HG03565 (cell line): Measurements from ENCODE around the gene RGS16.

Experiments used
- ATAC-seq: cut with Tn5 transposase; IDR thresholded peaks from one replicate; pipeline ENCODE4 v1.9.1; 2021; ENCODE audit warnings: mild to moderate bottlenecking, moderate library complexity; ENCODE audit not compliant: unreplicated experiment

RGS16 gene

DNA sequence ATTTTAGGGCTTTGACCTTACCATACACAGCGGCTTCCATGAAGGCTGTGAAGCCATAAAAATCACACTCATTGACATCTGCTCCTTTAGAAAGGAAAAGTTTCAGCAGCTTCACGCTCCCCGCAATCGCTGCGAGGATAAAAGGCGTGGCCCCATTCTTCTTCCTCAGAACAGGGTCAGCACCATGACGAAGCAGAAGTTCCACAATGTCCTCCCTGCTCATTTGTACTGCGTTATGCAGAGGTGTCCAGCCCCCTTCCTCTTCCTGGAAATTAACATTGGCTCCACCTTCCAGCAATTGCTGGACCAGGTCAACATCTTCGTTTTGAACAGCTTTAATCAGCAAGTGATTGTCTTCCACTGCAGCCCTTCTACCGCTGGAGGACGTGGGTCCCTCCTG is 17.8 kb downstream of the RGS16 start:
- ATAC-seq: no peak

- ATAC-seq: no peak
Observed at GRCh38 chr1:182584746-182585145, 19.4 kb downstream of the RGS16 start.

DNA sequence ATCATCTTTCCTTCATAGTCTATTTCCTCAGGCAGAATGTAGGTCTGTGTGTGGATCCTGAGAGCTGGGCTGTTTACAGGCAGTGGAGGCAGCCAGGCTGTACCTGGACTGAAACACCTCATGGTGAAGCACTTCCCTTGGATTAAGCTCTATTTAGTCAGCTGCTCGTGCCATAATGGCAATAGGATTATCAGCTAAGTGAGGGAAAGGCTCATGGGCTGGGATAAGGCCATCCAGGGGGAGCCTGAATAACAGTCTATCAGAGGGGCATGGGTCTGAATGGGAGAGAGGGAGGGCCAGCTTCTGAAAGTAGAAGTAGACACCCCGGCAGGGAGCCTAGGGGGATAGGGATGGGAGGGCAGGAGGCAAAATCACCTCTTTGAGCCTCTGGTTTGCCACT is 23.5 kb downstream of the RGS16 start:
- no peak for ATAC-seq

DNA sequence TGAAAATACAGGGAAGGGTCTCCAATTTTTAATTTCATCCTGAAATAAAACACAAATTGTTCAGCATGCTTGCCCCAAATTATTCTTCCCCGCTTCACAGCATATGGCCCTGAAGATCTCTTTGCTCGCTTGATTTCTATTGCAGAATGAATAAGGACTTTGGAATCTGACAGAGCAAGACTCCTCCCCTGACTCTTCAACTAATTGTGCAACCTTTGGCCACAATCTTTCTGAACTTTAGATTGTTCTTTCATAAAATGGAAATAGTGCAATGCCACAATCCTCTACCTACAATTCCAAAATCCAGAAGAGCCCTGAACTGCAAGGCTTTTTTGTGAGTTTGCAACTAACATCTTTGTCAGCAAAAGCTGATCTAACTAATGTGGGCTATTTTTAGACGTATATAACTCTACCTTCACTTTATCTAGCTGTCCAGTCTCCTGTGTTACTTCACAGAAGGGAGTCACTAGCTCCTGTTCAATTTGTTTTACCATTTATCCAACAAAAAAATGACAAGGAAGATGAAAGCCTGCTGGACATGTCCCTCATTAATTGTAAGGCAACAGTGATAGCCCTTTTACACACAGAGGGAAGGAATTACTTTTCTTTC is 28.5 kb downstream of the RGS16 start:
- ATAC-seq: no peak

DNA sequence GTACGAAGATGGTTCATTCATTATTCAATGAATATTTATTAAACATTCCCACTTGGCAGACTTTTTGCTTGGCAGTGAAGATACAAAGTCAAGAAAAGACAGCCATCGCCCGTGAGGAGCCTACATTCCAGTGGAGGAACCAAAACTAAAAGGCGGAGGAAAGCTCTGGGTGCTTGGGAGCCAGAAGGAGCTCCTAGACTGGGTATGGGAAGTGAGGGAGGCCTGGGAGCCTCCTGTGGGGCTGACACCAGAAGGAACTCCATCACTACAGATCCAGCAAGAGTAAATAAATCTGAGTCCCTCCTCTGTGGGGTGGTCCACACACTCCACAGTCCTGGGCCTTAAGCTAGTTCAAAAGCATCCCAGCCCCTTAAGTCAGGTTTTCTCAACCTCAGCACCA is 30.0 kb downstream of the RGS16 start:
- ATAC-seq: no peak

DNA sequence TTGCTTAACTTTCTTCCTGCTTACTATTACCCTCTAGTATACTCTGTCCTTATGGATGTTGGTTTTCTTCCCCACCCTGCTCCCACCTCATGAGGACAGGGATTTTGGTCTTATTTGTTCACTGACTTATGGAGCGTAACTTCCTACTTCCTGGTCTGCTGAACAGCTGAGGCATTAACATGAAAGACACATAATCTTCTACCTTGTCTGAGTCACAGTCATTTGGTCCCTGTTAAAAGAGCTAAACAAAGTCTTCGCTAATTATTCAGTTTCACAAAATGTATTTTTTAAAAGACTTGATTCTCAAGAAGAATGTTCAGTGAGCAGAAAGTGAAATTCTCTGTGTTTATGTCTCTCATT is 33.6 kb downstream of the RGS16 start:
- ATAC-seq: no peak

DNA sequence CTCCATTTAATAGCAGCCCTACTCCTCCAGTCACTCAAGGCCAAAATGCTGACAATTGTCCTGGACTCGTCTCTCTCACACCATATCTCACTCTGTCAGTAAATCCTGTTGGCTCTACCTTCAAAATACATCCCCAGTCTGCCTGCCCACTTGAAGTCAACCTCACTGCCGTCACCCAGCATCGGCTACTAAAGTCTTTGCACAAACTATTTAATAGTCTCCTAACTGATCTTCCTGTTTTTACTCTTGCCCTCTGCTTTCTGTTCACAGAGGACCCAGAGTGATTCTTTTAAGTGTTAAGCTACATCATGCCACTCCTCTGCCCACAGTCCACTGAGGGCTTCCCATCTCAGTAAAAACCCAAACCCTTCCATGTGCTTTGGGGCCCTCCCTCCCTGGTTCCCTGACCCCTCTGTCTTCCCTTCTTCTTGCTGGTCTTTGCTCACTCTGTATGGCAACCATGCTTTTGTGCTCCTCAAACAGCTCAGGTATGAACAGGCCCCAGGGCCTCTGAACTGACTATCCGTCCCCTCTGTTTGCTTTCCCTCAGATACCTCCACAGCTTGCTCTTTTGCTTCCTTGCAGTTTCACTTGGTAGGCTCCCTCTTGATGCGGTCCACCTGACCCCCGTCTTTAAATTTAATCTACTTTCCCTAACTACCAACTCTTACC is 34.1 kb downstream of the RGS16 start:
- no peak for ATAC-seq

DNA sequence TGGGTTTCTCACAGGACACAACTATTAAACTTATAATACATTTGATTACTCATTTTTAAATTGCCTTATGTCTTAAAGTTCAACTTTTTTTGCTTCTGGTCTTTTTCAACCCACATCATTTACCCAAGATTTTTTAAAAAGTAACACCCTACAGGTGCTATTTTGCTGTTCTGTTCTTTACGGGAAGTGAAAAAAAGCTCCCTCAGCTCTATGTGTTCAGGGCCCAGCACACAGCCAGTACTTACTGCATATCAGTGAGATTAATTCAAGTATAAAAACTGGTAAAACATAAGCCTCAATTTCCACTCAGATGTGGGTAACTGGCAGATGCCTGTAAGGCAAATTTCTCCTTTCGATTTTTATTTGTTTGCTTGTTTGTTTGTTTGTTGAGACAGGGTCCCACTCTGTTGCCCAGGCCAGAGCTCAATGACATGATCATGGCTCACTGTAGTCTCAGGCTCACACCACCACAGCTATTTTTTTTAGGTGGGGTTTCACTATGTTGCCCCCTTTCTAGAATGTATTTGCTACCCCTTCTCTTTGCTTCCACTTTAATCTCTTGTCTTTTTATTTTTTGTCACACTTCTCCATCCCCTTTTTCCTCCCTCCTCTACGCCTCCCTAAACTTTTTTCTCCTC is 35.4 kb downstream of the RGS16 start:
- ATAC-seq: no peak

DNA sequence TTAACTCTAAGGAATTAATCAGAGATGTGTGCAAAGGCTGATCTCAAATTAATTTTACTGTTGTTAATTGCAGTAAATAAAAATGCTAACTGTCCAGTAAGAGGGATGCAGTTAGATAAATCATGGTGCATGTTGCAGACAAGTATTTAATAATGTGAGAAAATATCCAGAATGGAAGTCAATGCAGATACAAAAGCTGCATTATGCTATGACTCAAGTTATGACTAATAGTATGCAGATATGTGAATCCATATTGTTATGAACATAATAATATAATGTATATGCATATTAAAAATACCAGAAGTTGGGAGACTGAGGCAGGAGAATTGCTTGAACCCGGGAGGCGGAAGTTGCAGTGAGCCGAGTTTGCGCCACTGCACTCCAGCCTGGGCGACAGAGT is 36.6 kb downstream of the RGS16 start:
- no peak for ATAC-seq

GRCh38 chr1:182565537-182565936 is 38.7 kb downstream of the RGS16 start:
- no peak for ATAC-seq

GRCh38 chr1:182564406-182565004 is 39.7 kb downstream of the RGS16 start:
- no peak for ATAC-seq

DNA sequence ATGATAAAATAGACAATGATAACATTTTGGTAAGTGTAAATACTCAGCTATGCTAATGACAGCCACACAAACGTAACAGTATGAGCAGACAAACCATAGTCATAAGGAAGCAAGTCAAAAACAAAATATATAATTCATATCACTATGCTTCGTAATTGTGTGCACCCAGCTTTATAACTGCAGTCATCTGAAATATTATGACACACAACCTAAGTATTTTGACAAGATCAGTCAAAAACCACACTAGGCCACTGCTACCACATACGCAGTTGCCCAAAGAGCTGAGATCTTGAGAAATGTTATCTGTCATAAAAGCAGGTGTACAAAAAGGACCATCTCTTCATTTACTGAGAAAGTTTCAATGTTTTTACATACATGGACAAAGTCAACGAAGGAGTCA is 41.1 kb downstream of the RGS16 start:
- no peak for ATAC-seq

GRCh38 chr1:182561456-182561855 is 42.7 kb downstream of the RGS16 start:
- ATAC-seq: no peak

GRCh38 chr1:182560392-182560984 is 43.7 kb downstream of the RGS16 start:
- ATAC-seq: no peak

- no peak for ATAC-seq
Observed at GRCh38 chr1:182556279-182556678, 47.9 kb downstream of the RGS16 start.

- no peak for ATAC-seq
Observed at GRCh38 chr1:182555493-182555892, 48.7 kb downstream of the RGS16 start.

GRCh38 chr1:182552527-182552926 is 51.7 kb downstream of the RGS16 start:
- no peak for ATAC-seq

- ATAC-seq: no peak
Observed at GRCh38 chr1:182549811-182550210, 54.4 kb downstream of the RGS16 start.

DNA sequence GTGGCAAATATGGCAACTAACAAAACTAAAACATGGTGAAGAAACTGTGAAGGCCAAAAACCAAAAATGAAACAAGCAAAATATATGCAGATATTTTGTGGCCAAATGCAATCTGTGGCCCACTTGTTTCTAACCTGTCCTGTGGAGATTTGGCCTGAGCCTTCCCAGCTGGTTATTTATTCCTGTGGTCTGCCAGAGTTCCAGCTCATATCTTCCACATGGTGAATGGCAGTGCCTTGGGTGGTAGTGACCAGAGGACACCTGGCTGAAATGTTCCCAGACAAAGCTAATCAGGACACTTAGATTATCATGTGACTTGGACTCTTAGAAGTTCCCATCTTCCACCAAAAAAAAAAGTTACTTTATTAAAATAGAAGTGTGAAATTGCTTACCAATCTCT is 54.8 kb downstream of the RGS16 start:
- ATAC-seq: no peak
